ENCODE results near the gene POGK. TPM values are rescaled to one million over a fixed set of nuclear protein-coding genes. Genes with fewer than 3 reads are reported as not detected.

POGK gene
- total RNA-seq, 4 donors from 2014 or later = 36.5 to 51.2 (median 44.8) TPM

DNA sequence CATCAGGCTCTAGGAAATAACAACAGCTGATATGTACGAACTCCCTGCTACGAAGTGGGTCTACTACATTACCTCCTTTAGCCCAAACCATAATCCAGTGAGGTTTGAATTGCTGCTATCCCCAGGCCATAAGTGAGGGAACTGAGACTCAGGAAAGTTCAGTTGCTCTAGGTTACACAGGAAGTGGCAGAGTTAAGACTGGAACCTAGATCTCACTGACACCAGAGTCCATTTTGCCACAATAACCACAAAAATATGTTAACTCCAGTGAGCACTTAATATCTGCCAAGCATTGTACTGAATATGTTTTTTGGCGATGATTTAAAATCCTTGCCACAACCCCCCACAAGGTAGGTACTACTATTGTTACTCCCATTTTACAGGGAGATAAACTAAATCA is 45.7 kb downstream of the POGK start:
- no peak for TF ChIP-seq POLR2AphosphoS5 (IDR thresholded peaks at IDR 0.05)
- TF ChIP-seq EP300 (IDR thresholded peaks at IDR 0.05) = no peak
- TF ChIP-seq, protein P1, sequence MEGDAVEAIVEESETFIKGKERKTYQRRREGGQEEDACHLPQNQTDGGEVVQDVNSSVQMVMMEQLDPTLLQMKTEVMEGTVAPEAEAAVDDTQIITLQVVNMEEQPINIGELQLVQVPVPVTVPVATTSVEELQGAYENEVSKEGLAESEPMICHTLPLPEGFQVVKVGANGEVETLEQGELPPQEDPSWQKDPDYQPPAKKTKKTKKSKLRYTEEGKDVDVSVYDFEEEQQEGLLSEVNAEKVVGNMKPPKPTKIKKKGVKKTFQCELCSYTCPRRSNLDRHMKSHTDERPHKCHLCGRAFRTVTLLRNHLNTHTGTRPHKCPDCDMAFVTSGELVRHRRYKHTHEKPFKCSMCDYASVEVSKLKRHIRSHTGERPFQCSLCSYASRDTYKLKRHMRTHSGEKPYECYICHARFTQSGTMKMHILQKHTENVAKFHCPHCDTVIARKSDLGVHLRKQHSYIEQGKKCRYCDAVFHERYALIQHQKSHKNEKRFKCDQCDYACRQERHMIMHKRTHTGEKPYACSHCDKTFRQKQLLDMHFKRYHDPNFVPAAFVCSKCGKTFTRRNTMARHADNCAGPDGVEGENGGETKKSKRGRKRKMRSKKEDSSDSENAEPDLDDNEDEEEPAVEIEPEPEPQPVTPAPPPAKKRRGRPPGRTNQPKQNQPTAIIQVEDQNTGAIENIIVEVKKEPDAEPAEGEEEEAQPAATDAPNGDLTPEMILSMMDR (IDR thresholded peaks at IDR 0.05) = no peak
- TF ChIP-seq POLR2A (IDR thresholded peaks at IDR 0.05) = no peak
- Histone ChIP-seq H3K27me3 (peaks cover 36% of the 10 kb centered on the region), H3K27ac (no peak overlapping the region), H3K4me1 (peaks cover 0 to 8% (median 5%) of the 10 kb centered on the region in 3 donors), H3K9me3 (no peaks in the 10 kb centered on the region), H3K4me3 (no peak overlapping the region), H3K36me3 (no peaks in the 10 kb centered on the region)
- ATAC-seq = no peak
- 80 to 95% methylated on average over 3 of the region's 3 CpGs for WGBS, 2 donors (ENCODE audit: low coverage in 1 of 2)

DNA sequence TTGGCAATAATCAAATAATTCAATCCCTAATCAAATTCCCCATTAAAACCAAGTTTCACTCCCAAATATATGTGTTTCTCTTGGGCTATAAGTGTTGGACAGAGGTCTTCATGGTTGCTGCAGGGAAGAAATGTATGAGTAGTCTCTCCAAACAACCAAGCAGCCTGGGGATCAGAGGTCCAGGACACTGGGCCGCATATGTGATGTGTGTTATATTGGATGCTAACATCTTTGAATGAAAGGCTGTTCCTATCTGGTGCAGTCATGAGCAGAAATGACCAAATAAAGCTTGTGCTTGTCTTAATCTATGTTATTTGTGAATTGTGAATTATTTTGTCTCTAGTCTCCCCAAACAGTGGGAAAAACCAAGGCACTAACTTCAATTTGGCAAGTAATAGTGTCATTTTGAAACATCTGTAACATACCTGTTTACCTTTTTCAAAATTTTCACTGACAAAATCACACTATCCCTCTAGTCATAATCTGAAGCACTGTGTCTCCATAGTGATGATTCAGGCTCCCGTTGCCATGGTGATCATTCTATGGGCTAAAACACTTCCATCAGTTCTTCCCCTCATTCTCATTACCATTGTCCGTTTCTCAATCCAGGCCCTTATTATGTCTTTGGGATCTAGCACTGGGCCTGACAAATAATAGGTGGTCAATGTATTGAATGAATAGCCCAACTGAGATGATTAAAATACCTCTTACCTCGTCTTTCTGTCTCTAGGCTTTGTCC is 49.3 kb downstream of the POGK start:
- H3K27ac ChIP-seq = no peak overlapping the region
- no peaks in the 10 kb centered on the region for H3K9me3 ChIP-seq
- 82 to 83% methylated on average over 3 to 4 of the region's 4 CpGs for WGBS, 2 donors (ENCODE audit: low coverage in 1 of 2)
- H3K36me3 ChIP-seq = no peaks in the 10 kb centered on the region
- H3K27me3 ChIP-seq = peaks cover 24% of the 10 kb centered on the region
- TF ChIP-seq, protein P1 (IDR thresholded peaks at IDR 0.05) = no peak
- TF ChIP-seq EP300 (IDR thresholded peaks at IDR 0.05) = no peak
- peaks cover 0 to 8% (median 5%) of the 10 kb centered on the region in 3 donors for H3K4me1 ChIP-seq
- H3K4me3 ChIP-seq = no peak overlapping the region
- ATAC-seq = no peak

DNA sequence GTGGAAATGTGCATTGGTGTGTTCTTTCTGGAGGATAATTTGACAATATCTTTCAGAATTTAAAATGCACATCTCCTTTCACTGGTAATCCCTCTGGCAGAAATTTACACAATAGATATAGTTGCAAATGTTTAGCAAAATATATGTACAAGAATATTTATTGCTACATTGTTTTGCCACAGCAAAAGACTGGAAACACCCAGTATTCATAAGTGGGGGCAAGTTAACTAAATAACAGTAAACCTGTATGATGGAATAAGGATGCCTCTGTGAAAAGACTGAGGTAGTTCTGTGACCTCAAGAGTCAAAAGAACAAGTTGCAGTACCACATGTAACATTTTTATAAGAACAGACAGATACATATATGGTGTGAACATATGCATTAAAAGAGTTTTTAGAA is 50.5 kb downstream of the POGK start:
- peaks cover 12% of the 10 kb centered on the region for H3K27me3 ChIP-seq
- H3K4me3 ChIP-seq = no peak overlapping the region
- H3K36me3 ChIP-seq = no peaks in the 10 kb centered on the region
- ATAC-seq = no peak
- H3K9me3 ChIP-seq = no peaks in the 10 kb centered on the region
- no peak overlapping the region for H3K27ac ChIP-seq
- H3K4me1 ChIP-seq = no peaks in the 10 kb centered on the region
- TF ChIP-seq POLR2A (IDR thresholded peaks at IDR 0.05) = no peak

DNA sequence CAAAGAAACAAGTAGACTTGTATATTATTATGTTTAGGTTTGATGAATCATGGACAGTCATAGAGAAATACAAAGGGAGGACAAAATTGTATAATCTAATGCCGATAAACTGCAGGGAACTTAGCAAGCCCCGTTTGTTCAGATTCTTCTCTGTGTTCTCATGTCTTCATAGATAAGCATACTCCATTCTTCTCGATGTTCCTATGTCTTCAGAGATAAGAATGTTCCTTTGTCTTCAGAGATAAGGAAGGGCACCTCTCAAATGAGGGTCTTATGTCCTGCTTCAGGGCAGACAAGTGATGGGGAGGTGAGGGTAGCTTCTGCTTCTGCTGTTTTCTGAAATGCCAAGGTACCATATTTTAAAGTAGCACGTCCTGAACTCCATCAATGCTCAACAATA is 56.5 kb downstream of the POGK start:
- TF ChIP-seq EP300 (IDR thresholded peaks at IDR 0.05) (no peak), POLR2AphosphoS5 (IDR thresholded peaks at IDR 0.05) (no peak), POLR2A (IDR thresholded peaks at IDR 0.05) (no peak)
- TF ChIP-seq, protein P1 (IDR thresholded peaks at IDR 0.05) = no peak
- Histone ChIP-seq H3K4me3 (no peak overlapping the region), H3K36me3 (no peaks in the 10 kb centered on the region), H3K4me1 (no peaks in the 10 kb centered on the region), H3K9me3 (peaks cover 0 to 12% (median 0%) of the 10 kb centered on the region in 3 donors), H3K27me3 (no peaks in the 10 kb centered on the region), H3K27ac (no peak overlapping the region)
- ATAC-seq = no peak
- WGBS, 2 donors (ENCODE audit: low coverage in 1 of 2) = 58 to 68% methylated on average over 3 to 4 of the region's 4 CpGs

DNA sequence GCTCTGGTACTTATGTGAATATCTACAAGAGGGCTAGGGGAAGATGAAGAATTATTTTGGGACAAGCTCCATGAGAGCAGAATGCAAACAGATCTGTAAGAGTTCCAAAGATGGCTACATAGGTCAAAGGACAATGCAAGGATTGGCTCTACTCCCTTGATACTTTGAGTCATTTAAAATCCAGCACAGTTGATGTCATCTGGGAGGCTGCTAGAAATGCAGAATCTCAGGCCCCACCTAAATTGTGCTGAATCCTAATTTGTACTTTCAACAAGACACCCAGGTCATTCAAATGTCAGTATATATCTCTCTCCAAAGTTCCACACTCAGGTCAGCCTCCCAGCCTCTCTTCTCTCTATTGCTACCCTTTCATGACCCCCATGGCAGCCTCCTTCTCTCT is 60.5 kb downstream of the POGK start:
- TF ChIP-seq EP300 (IDR thresholded peaks at IDR 0.05) (no peak), POLR2A (IDR thresholded peaks at IDR 0.05) (no peak), POLR2AphosphoS5 (IDR thresholded peaks at IDR 0.05) (no peak)
- TF ChIP-seq, protein P1 (IDR thresholded peaks at IDR 0.05) = no peak
- no peaks in the 10 kb centered on the region for H3K27me3 ChIP-seq
- H3K4me3 ChIP-seq = no peak overlapping the region
- H3K36me3 ChIP-seq = no peaks in the 10 kb centered on the region
- H3K27ac ChIP-seq = no peak overlapping the region
- H3K9me3 ChIP-seq = peaks cover 0 to 12% (median 0%) of the 10 kb centered on the region in 3 donors
- no peaks in the 10 kb centered on the region for H3K4me1 ChIP-seq
- no peak for ATAC-seq

All from gastroesophageal sphincter (tissue), 4 donors.